ENCODE results near the gene UBB.

The UBB gene

DNA sequence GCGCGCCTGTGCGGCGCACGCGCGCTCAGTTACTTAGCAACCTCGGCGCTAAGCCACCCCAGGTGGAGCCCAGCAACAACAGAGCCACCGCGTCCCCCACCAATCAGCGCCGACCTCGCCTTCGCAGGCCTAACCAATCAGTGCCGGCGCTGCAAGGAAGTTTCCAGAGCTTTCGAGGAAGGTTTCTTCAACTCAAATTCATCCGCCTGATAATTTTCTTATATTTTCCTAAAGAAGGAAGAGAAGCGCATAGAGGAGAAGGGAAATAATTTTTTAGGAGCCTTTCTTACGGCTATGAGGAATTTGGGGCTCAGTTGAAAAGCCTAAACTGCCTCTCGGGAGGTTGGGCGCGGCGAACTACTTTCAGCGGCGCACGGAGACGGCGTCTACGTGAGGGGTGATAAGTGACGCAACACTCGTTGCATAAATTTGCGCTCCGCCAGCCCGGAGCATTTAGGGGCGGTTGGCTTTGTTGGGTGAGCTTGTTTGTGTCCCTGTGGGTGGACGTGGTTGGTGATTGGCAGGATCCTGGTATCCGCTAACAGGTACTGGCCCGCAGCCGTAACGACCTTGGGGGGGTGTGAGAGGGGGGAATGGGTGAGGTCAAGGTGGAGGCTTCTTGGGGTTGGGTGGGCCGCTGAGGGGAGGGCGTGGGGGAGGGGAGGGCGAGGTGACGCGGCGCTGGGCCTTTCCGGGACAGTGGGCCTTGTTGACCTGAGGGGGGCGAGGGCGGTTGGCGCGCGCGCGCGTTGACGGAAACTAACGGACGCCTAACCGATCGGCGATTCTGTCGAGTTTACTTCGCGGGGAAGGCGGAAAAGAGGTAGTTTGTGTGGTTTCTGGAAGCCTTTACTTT, at the start of gene UBB:
UBB (plus strand) TSS at position 452 of the 856 bp plus-strand sequence. CDS start 817 bp downstream, outside the sequence.
- peak; percentile 90 for DNase-seq

DNA sequence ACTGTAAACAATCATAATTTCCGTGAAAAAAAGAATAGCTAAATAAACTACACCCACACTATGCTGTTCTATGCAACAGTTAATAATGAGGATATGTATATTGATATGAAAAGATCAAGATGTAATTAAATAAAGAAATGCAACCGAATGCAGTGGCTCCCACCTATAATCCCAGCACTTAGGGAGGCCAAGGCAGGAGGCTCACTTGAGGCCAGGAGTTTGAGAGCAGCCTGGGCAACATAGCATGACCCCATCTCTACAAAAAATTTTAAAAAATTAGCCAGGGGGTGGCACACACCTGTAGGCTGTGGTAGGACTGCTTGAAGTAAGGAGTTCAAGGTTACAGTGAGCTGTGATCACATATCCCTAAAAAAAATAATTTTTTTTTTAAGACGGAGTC, 42.5 kb upstream of the UBB start:
- no peak for DNase-seq

DNA sequence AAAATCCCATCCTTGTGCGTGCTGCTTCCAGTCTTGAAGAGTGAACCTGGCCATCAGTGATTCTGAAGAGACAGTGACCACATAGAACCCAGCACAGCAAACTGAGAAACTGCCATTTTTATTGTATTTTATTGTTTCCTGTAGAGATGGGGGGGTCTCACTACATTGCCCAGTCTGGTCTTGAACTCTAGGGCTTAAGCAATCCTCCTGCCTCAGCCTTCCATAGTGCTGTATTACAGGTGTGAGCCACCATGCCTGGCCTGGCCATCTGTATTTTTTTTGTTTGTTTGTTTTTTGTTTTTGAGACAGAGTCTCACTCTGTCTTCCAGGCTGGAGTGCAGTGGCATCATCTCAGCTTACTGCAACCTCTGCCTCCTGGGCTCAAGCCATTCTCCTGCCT, 41.5 kb upstream of the UBB start:
- no peak for DNase-seq

DNA sequence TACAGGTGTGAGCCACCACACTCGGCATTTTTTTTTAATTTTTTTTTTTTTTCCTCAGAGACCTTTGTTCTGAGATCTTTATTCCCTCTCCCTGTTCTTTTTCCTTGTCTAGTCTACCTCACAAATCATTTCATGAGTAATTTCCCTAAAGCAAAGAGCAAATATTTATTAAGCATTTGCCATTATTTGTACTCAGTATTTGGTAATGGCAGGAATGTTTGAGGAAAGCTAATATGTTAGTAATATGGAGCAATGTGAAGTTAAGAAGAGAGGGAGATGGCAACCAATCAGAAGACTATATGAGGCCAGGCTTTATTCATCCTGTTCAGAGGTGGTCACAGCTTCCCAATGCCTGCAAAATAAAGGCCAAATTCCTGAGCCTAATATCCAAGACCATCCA, 40.9 kb upstream of the UBB start:
- DNase-seq, result no peak

DNA sequence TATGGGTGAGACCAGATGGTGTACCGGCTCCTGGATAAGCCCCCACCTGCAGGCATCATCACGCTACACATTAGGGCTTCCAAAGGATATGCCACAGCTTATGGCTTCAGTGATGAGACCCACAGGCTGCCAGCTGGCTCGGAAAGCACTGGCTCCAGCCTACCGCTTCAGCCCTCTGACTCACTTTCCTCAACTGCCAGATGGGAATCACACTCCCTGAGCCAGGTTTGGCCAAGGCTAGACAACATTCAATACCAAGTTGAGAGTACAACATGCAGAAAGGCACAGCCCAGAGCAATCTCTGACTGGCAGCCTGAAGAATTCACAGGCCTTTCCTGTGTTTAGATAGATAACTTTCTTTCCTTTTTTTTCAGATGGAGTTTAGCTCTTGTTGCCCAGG, 37.9 kb upstream of the UBB start:
- DNase-seq, result no peak

DNA sequence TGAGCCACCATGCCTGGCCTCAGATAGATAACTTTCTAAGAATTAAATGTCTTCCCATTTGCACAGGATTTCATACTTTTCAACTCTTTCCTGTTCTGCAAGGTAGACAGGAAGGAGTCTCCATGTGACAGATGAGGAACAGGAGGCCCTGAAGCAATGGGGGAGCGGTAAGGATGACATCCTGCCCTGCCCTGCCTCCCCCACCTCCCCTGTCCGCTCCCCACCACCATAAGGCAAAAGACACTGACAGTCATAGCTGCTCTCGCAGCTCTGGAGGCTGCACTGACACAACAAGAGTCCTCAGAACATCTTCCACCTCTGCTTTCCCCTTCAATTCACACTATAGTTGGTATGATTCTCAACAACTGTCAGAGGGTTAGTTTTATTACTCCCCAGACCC, 37.3 kb upstream of the UBB start:
- DNase-seq, result no peak

DNA sequence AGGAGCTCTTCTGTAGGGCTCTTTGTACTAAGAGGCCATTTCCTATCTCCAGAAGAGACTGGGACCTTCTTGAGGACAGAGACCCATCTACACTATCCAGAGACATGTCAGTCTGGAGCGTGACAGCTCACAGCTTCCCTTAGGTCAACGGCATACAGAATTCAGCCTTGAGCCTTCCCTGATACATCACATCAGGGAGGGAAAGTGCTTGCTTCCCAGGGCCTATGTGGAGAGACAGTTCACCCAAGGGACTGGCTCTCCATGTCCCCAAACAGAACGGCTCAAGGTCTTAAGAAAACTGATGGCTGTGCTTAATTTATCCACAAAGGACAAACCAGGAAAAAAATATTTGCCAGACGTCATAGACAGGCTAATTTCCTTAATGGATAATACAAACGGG, 35.3 kb upstream of the UBB start:
- no peak for DNase-seq

DNA sequence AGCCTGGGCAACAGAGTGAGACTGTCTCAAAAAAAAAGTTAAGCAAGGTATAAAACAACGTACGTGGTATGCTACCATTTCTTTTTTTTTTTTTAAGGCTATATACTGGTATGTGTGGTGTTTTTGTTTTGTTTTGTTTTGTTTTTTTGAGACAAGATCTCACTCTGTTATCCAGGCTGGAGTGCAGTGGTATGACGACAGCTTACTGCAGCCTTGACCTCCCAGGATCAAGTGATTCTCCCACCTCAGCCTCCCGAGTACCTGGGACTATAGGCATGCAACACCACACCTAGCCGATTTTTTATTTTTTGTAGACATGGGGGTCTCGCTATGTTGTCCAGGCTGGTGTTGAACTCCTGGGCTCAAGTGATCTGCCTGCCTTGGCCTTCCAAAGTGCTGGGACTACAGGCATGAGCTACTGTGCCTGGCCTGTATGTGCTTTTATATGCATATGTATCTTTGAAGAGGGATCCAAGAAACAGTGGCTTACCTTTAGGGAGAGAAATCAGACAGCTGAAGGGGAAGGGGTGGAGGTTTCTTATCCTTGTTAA, 34.1 kb upstream of the UBB start:
- no peak for DNase-seq

DNA sequence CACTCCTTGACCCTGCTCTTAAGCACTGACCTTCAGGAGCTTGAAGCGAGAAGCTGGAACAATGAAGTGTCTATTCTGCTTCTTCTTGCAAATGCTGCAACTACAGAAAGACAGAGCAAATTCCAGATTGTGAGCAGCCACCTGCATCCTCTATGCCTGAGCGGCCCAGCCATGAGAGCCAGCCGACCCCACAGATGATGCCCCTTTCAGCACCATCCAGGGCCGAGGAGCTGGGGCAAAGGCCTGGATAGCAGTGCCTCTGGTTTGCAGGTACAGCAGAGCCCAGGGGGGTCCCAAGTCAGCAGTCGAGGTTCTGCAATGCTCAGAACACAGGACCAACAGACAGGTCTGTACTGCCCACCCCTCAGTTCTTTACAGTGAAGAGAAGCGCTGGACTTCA, 32.3 kb upstream of the UBB start:
- no peak for DNase-seq

DNA sequence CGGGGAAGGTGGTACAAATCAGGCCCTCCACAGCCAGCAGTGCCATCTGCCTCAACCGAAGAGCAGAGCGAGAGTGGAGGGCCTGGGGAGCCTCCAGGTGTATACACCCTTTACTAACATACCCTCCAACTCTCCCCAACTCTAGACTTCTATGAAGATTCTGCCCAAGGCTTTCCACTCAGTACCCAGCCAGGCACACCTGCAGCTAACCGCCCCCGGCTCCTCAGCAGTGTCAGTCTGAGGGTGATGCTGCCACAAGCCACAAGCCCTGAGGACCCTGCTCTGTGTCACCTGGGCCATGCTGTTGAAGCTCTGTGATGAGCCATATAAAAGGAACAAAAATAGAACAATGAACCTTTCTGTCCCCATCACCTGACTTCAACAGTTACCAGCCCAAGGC, 31.5 kb upstream of the UBB start:
- DNase-seq, result no peak

DNA sequence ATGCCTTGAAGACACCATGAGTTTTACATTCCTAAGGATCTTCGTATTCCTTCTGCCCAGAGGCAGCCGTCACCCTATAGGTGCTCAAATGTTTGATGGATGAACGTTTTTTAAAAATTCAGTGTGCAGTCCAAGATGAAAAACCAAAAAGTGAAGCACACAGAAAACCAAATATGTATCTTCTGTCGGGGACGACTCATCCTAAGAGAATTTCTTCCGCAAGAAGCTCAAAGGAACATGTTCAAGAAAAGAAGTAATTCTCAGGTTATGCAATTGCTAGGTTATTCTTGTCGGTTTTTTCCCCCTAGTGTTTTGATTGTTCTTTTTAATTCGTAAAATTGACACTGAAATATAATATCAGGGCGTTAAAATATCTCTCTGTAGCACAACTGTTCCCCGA, 29.1 kb upstream of the UBB start:
- DNase-seq, result no peak

DNA sequence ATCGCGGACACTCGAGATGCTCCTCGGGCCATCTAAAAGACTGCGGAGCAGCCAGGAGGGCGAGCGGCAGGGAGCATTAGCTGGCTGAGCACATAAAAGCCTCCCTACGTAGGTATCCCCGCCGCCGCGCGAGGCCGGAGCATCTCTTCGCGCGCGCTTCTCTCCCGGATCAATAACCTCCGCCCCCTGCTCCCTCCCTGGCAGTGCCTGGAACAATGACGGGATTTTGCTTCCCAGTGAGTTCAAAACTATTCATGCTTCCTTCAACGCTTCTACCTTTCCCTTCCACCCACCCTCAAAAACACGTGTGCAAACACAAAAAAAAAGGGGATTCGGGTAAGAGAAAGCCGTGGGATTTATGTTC, 28.6 kb upstream of the UBB start:
- DNase-seq, result peak; percentile 14

DNA sequence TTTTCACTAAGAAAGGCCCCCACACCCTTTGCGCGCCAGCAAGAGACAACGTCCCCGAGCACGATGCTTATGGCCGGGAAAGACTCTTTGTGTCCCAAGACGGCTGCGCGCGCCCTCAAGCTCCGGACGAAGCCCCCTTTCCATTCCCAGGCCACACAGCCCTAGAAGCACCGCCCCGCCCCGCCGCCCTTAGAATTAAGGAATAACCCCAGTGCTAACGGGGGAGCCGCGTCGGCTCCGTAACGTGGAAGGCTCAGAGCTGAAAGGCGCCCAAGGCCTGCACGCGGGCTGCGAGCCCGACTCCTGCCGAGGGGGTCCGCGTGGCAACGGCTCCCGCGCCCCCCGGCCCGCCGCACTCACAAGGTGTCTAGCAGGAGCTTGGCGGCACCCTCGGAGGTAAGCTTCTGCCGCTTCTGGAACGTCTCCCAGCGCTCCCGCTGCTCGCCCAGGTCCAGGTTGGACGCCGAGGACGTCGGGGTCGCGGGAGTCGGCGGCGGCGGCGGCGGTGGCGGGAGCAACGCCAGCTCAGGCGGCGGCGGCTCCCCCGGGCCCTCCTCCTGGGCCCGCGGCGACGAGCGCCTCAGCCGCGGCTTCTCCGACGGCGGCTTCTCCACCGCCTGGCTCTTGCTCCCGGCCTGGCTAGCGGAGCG, 28.1 kb upstream of the UBB start:
- DNase-seq, result no peak

DNA sequence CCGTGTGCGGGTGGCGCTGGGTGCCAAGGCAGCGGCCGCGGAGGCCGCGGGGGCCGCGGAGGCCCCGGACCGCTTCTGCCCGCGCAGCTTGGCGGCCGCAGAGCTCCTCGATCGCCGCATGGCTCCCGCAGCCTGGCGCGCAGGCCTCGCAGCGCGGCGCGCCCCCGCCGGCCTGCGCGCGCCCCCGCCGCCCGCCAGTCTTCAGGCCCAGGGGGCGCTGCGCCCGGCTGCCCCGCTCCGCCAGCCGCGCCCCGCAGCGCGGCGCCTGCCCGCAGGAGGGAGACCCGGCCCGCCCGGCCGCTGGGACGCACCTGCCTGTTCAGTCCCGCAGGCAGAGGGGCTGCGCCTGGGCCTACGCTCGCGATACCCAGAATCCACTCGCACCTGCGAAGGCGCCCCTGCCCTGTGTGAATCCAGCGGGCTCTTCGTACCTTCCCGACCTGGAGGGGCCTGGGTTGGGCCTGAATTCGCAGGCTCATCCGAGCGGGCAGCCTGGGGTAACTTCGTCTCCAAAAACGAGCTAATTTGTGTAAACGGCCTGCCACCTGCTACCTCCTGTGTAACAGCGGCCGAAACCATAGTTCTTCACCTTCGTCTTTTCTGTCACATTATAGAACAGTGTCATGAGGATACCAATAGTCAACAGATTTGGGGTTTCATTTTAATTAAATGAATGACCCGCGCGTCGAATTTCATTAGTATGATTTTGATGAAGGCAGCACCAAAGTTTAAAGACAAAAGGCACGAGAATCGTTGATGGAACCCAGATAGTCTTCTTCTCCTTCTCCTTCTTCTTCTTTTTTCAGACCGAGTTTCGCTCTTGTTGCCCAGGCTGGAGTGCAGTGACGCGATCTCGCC, 27.3 kb upstream of the UBB start, which contains the start of gene CENPV:
CENPV (minus strand) TSS at position 153 of the 858 bp plus-strand sequence; CDS start at position 120, 33 bp downstream.
- peak; percentile 4 for DNase-seq

DNA sequence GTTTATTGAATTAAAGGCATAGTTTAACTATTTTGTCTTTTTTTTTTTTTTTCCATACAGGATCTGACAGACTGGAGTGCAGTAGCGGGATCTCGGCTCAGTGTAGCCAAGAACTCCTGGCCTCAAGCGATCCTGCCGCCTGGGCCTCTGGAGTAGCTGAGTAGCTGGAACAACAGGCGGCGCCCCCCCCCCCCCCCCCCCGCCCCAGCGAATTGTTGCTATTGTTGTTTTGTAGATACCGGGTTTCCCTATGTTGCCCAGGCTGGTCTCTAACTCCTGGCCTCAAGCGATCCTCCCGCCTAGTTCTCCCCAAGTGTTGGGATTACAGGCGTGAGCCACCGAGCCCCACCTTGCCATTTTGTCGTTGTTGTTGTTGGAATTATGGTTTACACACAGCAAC, 26.3 kb upstream of the UBB start:
- DNase-seq, result no peak

DNA sequence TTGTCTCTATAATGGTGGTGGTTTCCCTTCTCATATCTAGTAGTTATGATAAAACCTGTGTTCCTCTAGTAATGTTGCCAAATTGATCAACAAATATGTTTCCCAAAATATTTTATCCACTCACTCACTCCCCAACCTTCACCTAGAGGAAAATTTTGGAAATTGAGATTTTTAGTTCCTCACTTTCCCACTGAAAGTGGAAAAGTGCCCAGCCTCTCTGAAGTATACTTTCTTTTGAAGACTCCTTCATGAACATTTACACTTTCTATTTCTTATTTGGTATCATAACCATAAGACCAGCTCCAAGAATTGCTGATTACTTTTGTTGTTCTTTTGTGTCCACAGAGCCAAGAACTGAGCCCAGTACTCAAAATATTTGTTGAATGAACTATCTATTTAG, 22.5 kb upstream of the UBB start:
- DNase-seq, result no peak

DNA sequence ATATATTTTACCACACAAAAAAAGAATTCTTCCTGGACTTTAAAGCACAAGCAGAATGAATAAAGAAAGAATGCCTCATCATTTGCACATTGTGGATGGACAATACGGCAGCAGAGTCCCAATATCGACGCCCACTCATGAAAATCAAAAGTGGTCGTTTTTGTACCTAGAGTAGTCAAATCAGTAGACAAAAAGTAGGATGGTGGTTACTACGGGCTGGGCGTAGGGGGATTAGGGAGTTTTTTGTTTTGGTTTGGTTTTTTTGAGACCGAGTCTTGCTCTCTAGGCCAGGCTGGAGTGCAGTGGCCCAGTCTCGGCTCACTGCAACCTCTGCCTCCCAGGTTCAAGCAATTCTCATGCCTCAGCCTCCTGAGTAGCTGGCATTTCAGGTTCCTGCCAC, 19.0 kb upstream of the UBB start:
- no peak for DNase-seq

DNA sequence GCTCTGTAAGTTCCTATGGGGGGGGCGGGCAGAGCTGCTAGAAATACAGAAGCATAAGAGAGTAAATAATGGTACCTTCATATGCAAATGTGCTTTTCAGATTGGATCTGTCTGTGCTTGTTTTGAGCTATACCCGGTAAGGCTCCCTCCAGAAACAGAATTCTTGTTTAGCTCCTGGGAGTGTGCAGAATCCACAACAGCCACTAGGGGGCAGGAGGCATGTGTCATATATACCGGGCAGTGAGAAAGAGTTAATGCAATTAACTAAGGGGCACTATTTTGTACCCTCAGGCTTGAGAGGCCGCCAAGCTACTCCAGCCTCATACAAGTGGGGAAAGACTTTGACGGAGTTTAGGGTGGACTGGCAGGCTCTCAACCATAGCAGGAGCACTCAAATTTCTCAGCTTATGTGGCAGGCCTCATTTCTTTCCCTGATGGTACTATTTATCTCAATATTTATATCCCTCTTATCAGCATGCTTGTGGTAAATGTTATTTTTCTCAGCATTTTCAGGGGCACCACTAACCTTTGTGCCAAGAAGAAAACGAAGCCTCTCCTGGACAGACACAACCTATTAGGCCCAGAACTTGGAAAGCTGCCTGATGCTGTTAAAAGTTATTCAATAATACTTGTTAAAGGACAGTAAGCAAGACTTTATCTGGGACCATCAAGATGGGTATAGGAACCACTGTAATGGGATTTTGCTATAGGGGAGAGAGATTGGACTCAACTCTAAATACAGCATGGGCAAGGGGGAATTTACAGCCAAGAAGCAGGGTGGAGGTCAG, 16.9 kb upstream of the UBB start:
- peak; percentile 41 for DNase-seq

DNA sequence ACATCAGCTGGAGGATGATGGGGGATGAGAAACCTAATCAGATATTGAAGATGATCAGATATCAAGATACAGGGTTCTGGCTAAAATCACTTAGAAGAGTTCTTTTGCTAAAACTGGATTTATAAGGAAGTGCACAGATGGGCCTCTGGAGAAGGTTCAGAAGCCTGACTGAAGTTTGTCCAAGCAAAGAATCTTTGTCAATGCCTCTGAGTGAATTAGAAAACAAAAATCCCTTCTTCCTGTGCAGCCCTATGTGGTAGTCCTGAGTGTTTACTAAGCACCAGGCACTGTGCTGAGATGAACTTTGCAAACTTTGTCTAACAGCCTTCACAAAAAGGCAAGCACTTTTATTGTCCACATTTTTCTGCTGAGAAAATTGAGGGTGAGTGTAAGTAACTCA, 16.3 kb upstream of the UBB start:
- DNase-seq, result no peak

DNA sequence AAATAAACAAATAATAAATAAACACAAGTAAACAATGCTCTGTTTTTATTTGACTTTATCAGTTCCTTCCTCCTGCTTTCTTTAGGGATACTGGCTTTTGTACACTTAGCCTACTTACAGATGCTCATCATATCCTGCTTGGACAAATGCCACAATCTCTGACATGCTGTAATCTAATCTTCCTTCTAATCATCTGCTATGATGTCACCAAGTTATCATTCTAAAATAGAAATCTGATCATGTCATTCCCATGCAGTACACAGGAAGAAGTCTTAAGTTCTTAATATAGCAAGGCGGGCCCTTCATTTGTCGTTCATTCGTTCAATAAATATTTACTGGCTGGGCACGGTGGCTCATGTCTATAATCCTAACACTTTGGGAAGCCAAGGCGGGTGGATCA, 9.1 kb upstream of the UBB start:
- DNase-seq, result peak; percentile 74

DNA sequence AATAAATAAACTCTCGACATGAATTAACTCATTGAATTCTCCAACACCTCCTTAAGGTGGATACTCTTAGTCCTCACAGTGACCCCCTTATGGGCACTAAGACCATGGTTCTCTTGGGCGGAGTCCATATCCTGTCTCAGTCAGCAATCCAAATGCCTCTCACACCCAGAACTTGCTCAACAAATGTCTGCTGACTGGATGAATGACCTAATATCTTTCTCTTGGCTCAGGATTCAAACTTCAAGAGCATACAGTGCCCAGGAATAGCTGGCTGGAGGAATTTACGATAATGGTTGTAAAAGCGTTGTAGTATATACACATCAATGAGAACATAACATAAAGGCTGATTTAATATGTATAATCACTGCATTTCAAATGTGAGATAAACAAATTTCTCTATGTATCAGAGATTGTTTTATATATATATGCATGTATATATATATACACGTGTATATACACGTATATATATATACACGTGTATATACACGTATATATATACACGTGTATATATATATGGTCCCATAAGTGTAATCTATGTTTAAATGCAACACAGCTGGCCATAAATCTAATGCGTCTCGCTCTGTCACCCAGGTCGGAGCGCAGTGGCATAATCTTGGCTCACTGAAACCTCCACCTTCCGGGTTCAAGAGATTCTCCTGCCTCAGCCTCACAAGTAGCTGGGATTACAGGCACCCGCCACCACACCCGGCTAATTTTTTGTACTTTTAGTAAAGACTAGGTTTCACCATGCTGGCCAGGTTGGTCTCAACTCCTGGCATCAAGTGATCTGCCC, 6.5 kb upstream of the UBB start:
- DNase-seq, result no peak

DNA sequence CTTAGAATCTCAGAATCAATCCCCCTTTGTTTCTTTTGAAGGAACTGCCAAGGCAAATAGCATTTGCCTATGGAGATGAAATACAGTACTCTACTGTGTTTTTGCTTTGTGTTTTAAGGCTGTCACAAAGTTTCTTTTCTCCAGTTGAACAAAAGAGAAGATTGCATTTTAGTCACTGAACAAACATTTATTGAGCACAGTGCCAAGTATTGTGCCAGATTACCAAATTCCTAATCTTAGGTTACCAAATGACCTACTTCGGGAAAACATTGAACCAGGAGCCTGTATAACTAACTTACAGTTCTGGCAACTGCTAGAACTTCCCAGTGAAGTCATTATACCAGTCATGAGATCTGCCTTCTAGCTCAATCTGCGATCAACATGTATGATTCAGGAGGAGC, 3.0 kb upstream of the UBB start:
- no peak for DNase-seq

All from NCI-H2029 (cell line).